HG02610 (cell line): Measurements from ENCODE around the gene XIRP2.
"Not testable (repeated sequence)": the region's sequence is repeated elsewhere in the genome, so short reads cannot be mapped to it uniquely, and the experiment has no call there.

Experiments
- ATAC-seq: cut with Tn5 transposase; IDR thresholded peaks from one replicate; pipeline ENCODE4 v1.9.1; 2021; ENCODE audit warnings: mild to moderate bottlenecking, moderate library complexity; ENCODE audit not compliant: unreplicated experiment

The XIRP2 gene

DNA sequence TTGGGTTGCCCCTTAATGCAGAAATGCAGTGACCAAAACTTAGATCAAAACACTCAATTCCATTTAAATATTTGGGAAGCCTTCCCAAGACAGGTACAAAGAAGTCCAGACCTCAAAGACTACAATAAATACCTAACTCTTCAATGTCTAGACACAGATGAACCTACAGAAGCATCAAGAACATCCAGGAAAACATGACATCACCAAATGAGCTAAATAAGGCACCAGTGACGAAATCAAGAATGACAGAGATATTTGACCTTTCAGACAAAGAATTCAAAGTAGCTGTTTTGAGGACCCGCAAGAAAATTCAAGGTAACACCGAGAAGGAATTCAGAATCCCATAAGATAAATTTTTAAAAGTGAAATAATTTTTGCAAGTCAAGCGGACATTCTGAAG lies 140.2 kb downstream of the XIRP2 start:
- no peak for ATAC-seq

DNA sequence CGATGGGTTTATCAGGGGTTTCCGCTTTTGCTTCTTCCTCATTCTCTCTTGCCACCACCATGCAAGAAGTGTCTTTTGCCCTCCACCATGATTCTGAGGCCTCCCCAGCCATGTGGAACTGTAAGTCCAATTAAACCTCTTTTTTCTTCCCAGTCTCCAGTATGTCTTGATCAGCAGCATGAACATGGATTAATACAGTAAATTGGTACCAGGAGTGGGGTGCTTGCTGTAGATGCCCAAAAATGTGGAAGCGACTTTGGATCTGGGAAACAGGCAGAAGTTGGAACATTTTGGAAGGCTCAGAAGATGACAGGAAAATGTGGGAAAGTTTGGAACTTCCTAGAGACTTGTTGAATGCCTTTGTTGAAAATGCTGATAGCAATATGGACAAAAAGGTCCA lies 146.7 kb downstream of the XIRP2 start:
- ATAC-seq: not testable (repeated sequence)

DNA sequence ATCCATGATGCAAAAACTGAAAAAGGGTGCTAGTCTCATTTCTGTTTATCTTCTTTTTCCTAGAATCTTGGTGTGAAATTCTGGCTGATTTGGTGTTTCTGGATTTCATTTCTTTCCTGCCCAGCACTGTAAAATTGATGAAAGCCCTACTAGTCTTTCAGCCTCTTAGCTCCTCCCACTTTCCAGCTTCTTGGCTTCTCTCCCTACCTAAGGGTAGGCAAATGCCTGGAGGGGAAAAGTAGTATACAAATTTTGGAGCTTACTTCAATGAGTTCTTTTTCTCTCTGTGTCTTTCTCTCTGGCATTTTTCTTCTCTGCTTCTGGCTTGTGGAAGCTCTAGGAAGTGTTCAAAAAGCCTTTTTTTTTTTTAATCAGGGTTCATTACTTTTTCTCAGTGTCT lies 160.5 kb downstream of the XIRP2 start:
- ATAC-seq: no peak

DNA sequence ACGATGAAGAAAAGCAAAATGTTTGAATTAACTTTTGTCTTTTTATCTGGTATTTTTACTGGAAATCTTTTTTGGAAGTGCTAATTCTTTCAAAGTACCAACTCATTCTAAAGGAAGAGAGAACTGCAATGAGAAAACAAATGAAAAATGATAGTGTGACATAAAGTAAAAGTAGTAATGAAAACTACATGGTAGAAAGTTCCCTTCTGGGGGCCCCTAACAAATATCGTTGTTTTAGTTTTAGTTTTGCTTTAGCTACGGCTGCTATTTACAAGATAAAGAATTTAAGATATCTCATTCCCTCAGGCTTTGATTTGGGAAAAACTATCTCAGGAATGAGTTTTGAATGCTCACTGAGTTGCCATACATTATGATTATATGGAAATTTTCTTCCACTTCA lies 161.4 kb downstream of the XIRP2 start:
- ATAC-seq: no peak

DNA sequence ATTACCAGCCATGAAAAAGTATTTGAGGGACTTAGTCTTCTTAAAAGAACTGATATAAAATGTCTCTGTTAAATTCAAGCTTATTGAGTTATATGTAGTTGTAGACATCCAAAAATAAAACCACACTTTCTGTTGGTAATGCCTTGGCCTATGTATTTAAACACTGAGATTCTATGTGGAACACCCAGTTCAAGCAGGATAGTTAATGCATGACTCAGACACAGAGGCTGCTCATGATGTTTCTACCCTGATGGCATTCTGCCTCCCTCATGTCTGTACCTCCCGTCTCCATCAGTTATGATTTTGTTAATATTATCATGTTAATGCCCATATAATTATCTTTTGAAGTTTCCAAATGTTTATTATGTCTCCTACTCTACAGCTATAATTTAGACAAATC lies 164.5 kb downstream of the XIRP2 start:
- ATAC-seq: no peak

DNA sequence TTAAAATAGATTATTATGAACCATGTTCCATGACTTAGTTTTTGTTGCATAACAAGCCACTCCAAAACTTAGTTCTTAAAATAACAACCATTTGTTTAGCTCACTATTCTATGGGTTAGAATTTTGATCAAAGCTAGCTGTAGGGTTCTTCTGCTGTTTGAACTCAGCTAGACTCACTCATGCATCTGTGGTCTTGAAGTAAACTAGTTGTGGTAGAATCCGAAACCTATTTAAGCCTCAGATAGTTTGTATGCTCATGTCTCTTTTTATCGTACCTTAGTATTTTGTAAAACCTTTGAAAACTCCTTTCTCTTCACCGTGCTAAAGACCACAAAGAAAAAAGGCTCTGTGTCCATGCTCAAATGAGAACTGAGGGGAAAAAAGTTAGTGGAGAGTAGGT lies 166.6 kb downstream of the XIRP2 start:
- no peak for ATAC-seq

DNA sequence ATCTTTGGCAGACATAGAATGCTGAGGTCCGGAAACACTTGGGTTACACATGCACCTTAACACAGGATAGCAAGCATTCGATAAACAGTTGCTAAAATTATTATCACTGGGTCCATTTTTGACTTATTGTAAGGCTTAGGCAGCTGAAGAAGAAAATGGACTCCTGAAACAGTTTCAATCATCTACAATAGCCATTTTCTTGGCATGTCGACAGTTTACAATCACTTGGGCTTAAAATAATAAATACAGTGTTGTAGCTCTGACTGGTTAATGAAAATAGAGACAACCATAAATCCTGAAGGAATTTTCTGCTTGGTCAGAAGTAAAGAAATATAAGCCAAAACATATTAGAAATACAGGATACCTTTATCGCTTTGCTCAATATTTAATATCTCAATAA lies 169.2 kb downstream of the XIRP2 start:
- no peak for ATAC-seq

DNA sequence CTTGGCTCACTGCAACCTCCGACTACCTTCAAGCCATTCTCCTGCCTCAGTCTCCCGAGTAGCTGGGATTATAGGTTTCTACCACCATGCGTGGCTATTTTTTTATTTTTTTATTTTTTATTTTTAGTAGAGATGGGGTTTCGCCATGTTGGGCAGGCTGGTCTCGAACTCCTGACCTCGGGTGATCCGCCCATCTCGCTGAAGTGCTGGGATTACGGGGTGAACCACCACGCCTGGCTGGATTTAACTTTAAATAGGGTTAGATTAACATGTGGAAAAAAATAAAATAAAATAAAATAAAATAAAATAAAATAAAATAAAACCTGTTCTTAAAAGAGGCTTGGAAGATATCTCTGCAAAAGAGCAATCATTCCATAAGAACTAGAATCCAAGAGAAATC lies 170.9 kb downstream of the XIRP2 start:
- no peak for ATAC-seq

DNA sequence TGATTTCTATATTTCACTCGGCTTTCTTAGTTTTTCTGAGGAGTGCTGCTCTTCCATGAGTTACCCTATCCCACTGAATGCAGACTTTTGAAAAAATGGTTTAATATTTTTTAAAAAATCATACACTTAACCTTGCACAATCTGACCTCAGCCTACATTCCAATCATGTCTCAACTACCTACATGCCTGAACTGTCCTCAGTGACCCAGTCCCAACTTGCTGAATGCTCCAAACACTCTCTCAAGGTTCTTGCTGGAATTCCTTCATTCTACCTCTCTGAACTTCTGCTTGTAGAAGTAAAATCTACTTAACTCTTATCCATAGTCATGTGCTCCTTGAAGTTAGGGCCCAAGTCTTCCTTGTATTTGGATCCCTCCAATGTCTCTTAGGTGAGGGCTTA lies 181.6 kb downstream of the XIRP2 start:
- ATAC-seq: no peak

DNA sequence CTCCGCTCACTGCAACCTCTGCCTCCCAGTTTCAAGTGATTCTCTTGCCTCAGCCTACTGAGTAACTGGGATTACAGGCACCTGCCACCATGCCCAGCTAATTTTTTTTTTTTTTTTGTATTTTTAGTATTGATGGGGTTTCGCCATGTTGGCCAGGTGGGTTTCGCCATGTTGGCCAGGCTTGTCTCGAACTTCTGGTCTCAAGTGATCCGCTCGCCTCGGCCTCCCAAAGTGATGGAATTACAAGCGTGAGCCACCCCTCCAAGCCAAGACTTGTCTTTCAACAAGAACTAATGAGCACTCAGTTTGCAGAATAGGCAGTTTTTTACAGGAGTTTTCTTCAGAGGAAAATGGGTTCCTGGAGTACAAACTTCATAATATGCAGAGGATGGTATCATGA lies 187.4 kb downstream of the XIRP2 start:
- not testable (repeated sequence) for ATAC-seq

DNA sequence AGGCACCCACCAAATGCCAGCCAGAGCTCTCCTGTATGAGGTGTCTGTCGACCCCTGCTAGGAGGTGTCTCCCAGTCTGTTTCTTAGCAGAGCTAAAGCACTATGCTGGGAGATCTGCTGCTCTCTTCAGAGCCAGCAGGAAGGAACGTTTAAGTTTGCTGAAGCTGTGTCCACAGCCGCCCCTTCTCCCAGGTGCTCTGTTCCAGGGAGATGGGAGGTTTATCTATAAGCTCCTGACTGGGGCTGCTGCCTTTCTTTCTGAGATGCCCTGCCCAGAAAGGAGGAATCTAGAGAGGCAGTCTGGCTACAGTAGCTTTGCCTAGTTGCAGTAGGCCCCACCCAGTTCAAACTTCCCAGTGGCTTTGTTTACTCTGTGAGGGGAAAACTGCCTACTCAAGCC lies 210.7 kb downstream of the XIRP2 start:
- not testable (repeated sequence) for ATAC-seq

DNA sequence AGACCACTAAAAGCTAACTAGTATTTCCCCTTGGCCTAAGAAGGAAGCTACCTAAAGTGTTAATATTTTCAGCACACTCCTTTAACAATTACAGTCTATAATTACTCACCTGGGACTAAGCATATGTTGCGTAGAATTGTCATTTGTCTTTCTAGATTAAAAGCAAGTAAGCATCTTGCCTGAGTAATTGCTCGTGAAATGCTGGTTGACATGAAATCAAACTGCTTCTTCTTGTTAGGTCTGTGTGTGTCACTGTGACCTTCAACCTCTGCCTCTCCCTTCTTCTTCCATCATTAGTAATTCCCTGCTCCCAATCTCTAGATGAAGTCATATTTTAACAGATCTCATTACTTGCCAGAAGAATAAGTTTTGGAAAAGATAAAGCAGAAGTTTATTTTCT lies 212.2 kb downstream of the XIRP2 start:
- no peak for ATAC-seq

DNA sequence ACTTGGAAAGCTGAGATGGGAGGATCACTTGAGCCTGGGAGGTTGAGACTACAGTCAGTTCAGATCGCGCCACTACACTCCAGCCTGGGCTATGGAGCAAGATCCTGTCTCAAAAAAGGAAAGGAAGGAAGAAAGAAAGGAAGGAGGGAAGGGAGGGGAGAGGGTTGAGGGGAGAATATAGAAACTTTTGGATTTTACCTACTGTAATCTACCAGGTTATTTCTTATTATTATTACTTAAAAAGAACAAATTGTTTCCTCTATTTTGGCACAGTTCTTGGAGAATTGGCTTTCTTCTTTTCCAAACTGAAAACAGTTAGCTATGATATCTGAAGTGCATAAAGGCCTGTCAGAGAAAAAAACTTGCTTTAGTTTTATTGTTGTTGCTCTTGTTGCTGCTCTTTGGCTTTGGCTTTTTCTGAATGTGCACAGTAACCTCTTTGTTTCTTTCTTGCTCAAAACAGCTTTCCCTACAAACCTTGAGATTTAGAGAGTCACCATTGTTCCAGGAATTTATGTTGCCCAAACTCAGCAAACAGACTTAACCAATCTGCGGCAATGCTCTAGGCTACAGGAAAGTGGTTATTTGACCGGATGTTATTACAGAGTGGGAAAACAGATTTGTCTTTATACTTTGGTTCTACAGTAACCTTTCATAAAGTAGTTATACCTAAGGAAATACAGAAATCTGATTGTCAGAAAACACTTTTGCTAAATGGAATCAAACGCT lies 214.9 kb downstream of the XIRP2 start:
- ATAC-seq: no peak

DNA sequence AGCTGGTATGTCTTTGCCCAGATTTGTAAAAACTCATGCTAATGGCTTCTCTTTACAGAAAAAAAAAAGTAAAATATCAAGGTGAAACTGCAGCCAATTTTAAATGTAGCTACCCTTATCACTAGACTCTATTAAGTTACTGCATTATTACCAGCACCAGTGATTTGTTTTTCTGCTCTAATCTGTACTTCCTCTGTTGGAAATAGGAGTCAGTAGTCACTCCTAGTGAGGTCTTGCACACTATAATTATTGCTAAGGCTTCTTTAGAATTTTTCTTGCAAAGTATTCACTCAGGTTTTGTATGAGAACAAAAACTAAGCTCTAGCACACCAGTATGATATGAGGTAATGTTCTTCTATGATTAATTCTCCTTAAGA lies 215.5 kb downstream of the XIRP2 start:
- no peak for ATAC-seq

DNA sequence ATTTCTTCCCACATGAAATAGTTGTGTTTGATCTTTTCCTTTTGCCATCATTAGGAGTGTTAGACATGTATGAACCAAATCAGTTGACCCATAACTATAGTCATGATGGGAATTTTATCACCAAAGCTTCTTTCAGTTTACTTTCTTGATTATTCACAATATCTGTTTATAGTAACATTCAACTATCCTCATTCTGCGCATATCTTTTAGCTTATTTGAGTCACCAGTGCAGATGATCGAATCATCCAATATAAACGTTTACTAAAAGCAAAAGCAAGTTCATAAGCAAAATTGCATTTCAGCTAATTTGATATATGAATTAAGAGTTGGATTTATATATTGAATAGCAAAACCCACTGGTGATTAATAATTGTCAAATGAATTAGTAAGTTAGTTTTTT lies 216.4 kb downstream of the XIRP2 start:
- no peak for ATAC-seq

DNA sequence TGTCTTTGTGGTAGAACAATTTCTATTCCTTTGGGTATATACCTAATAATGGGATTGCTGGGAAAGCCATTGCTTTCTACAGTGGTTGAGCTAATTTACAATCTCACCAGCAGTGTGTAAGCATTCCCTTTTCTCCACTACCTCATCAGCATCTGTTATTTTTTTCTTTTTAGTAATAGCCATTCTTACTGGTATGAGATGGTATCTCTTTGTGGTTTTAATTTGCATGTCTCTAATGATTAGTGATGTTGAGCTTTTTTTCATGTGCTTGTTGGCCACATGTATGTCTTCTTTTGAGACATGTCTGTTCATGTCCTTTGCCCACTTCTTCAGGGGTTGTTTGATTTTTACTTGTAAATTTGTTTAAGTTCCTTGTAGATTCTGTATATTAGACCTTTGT lies 221.4 kb downstream of the XIRP2 start:
- ATAC-seq: peak; percentile 64

DNA sequence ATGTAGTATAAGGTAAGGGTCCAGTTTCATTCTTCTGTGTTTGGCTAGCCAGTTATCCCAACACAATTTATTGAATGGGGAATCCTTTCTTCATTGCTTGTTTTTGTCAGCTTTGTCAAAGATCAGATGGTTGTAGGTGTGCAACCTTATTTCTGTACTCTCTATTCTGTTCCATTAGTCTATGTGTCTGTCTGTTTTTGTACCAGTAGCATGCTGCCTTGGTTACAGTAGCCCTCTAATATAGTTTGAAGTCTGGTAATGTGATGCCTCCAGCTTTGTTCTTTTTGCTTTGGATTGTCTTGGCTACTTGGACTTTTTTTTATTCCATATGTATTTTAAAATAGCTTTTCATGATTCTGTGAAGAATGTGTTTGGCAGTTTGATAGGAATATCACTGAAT lies 222.1 kb downstream of the XIRP2 start:
- no peak for ATAC-seq

DNA sequence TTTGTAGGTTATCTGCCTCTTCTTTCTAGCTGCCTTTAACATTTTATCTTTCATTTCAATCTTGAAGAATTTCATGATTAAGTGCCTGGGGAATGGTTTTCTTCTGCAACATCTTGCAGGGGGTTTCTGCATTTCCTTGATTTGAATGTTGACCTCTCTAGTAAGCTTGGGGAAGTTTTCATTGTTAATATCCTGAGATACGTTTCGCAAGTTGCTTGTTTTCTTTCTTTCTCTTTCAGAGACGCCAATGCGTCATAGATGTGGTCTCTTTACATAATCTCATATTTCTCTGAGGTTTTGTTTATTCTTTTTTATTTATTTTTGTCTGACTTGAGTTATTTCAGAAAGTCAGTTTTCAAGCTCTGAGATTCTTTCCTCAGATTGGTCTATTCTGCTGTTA lies 225.7 kb downstream of the XIRP2 start:
- ATAC-seq: peak; percentile 76

DNA sequence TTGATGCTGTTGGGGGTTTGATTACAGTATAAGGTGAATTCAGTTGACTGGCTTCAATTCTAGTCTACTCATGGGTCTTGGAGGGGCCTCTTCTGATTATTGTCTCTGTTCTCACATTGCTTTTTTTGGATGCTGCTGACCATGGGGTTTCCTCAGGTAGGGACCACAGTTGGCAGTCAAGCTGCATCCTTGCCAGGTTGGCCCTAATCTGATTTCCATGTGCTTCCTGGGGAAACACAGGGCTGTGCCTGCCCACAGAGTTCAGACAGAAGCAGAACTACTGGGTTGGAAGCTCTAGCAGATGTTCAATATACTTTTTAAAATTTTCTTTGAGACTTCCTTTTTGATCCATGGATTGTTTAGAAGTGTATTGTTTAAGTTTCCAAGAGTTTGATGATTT lies 227.3 kb downstream of the XIRP2 start:
- ATAC-seq: no peak

DNA sequence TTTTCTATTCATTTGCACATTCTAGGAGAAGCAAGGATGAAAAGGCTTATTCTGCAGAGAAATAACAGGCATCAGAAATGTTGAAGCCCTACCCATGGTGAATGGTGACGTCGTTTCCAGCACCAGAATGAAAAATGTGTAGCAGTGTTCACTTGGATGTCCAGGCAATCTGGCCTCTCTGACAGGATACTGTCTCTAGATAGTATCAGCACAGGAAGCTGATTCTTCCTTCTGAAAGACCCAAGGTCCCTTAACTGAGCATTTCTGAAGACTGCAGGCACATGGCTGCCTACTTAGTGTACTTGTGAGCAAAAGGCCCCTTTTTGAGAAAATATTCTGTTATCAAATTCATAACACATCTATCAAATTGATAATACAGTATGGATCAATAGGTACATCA lies 234.1 kb downstream of the XIRP2 start:
- no peak for ATAC-seq

DNA sequence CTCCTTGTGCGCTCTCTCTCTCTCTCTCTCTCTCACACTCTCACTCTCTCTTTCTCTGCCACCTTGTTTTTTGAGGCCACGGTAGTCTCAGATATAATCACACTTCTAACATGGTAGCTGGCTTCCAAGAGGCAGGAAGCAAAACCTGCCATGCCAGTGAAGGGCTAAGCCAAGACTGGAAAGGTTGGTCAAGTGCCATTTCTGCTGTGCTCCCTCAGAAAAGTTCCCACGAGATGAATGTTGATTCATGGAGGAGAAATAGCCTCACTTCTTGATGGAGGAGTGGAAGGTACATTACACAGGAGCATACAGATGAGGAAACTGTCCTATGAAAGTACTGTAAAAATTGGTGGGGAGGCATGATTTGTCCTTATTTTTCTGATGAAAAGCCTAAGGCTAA lies 237.9 kb downstream of the XIRP2 start:
- ATAC-seq: no peak

DNA sequence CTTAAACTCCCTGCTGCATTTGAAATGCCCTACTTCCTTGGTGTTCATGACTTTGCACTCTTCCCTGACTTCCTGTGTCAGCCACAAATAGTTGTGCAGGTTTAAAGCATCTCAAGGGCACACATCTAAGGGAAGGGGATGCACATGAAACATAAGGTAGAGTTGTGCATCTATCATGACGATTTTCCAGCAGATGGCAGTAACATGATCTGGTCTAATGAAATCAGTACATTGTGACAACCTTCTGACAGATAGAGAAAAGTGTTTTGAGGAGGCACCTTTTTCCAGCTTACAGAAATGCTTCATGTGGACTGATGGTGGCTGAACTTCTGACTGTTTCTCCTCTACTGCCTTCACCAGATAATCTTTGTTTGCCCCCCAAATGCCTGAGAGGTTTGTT lies 238.9 kb downstream of the XIRP2 start:
- no peak for ATAC-seq

DNA sequence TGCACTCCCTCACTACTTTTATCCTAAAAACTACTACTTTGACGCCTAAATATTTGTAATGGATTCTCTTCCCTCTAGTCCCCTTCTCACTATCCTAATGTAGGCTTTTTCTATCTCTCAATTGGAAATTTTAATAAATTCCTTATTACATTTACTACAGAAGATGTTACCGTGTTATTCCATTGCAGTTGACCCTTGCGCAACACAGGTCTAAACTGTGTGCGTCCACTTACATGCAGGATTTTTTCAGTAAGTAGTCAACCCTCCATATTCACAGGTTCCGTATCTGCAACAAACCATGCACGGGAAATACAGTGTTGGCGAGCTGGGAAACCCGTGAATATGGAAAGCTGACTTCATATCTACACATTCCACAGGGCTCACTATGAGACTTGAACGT lies 239.8 kb downstream of the XIRP2 start:
- ATAC-seq: no peak
